GM18502 (cell line): ENCODE data around the gene S100A4.

Experiments used
- ATAC-seq: cut with Tn5 transposase; IDR thresholded peaks from one replicate; pipeline ENCODE4 v1.9.1; 2021; ENCODE audit warnings: mild to moderate bottlenecking; ENCODE audit not compliant: unreplicated experiment, poor library complexity

The S100A4 gene

GRCh38 chr1:153515504-153516394 is 29.9 kb downstream of the S100A4 start:
- no peak for ATAC-seq

- ATAC-seq = no peak
These were observed 31.9 kb downstream of the S100A4 start for GRCh38 chr1:153513666-153514065.

GRCh38 chr1:153513023-153513422 is 32.6 kb downstream of the S100A4 start:
- no peak for ATAC-seq

GRCh38 chr1:153510984-153511410 is 34.6 kb downstream of the S100A4 start:
- no peak for ATAC-seq

GRCh38 chr1:153509729-153510354 is 35.8 kb downstream of the S100A4 start:
- ATAC-seq = no peak

- no peak for ATAC-seq
These were observed 36.6 kb downstream of the S100A4 start for GRCh38 chr1:153509036-153509435.

- no peak for ATAC-seq
These were observed 37.6 kb downstream of the S100A4 start for GRCh38 chr1:153507926-153508583.

- ATAC-seq = no peak
These were observed 38.7 kb downstream of the S100A4 start for GRCh38 chr1:153506831-153507413.

GRCh38 chr1:153506386-153506785 is 39.2 kb downstream of the S100A4 start:
- ATAC-seq = no peak

- no peak for ATAC-seq
These were observed 40.0 kb downstream of the S100A4 start for GRCh38 chr1:153505576-153505975.

- no peak for ATAC-seq
These were observed 41.8 kb downstream of the S100A4 start for GRCh38 chr1:153503766-153504165.

- no peak for ATAC-seq
These were observed 46.9 kb downstream of the S100A4 start for GRCh38 chr1:153498746-153499145.

GRCh38 chr1:153495536-153495935 is 50.1 kb downstream of the S100A4 start:
- no peak for ATAC-seq

GRCh38 chr1:153494976-153495535 is 50.5 kb downstream of the S100A4 start:
- ATAC-seq = no peak
